Left ventricle myocardium inferior (tissue), 1 donor: Measurements from ENCODE around the gene RNF169. TPM values are rescaled to one million over a fixed set of nuclear protein-coding genes. Genes with fewer than 3 reads are reported as not detected.

Experiments
- DNase-seq: peaks from one replicate; pipeline ENCODE4 v3.0.0-alpha.2; 2020
- H3K27ac ChIP-seq: fragments of 200-600 bp; replicated peaks from 2 replicates; pipeline ENCODE4 v1.8.0; 2021
- H3K27me3 ChIP-seq: fragments of 200-600 bp; 2 replicates; pipeline ENCODE4 v1.8.0; 2021; ENCODE audit warnings: low read depth
- H3K36me3 ChIP-seq: fragments of 200-600 bp; 2 replicates; pipeline ENCODE4 v1.8.0; 2021
- H3K4me1 ChIP-seq: fragments of 200-600 bp; 2 replicates; pipeline ENCODE4 v1.8.0; 2021
- H3K4me3 ChIP-seq: fragments of 200-600 bp; 2 replicates; pipeline ENCODE4 v1.8.0; 2021; ENCODE audit warnings: mild to moderate bottlenecking, moderate library complexity
- H3K9me3 ChIP-seq: fragments of 200-600 bp; replicated peaks from 2 replicates; pipeline ENCODE4 v1.8.0; 2021
- intact Hi-C: fragments of 100-400 bp; cut with micrococcal nuclease; formaldehyde crosslinking; loops from one replicate; pipeline ENCODE4 v1.11.0; 2022
- total RNA-seq: library from RNA; stranded (reverse); fragmentation: NEBNext Ultra II Directional; extraction: Animal tissue kit (Norgen Biotek cat#: 25700); gene quantifications from one replicate; pipeline ENCODE4 v1.2.1, GENCODE V29; 2021
- TF ChIP-seq, protein P1 (sequence below): fragments of 200-600 bp; IDR thresholded peaks from 2 replicates; pipeline ENCODE4 v1.8.0; 2021; ENCODE audit warnings: antibody characterized with exemption, mild to moderate bottlenecking, borderline replicate concordance
- donor health status: DM: no; HTN: yes; CAD: no; lungs with severe emphysema.

The RNF169 gene
- total RNA-seq, 1 donor from 2014 or later: 9.6 TPM

DNA sequence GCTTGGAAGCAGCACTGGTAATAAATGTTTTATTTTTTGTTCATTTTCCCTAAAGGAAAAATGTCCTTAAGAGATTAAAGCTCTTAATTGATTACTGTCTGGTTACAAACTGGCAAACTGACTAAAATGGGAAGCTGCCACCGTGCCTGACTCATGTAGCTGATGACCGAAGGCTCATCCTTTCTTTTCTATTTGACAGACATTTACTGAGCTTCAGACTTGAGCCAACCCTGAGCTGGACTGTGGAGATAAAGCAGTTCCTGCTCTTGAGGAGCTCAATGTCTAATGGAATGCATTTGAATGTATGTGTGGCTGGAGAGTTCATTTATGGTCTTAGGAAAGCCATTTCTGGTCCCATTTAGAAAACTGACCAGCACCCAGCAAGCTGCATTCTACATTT, 91.3 kb downstream of the RNF169 start:
- peaks cover 58% of the 10 kb centered on the region for H3K36me3 ChIP-seq

DNA sequence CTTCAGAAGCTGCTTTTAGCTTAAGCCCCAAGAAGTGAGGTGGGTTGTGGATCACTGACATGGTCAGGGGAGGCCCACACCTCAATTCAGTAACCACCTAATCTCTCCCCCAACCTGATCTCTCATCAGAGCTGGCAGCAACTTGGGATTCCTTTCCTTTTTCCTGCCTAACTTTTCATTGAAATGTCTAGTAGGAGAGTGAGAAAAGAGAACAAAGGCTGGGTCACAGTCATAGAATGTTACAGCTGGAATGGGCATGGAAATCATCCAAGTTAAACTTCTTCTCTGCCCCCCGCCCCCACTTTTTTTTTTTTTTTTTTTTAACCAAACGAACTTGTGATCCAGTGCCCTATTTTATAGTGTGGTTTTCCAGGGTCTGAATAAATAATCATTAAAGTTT, 91.8 kb downstream of the RNF169 start:
- H3K4me3 ChIP-seq: no peak overlapping the region
- H3K27me3 ChIP-seq: no peaks in the 10 kb centered on the region
- TF ChIP-seq, protein P1, sequence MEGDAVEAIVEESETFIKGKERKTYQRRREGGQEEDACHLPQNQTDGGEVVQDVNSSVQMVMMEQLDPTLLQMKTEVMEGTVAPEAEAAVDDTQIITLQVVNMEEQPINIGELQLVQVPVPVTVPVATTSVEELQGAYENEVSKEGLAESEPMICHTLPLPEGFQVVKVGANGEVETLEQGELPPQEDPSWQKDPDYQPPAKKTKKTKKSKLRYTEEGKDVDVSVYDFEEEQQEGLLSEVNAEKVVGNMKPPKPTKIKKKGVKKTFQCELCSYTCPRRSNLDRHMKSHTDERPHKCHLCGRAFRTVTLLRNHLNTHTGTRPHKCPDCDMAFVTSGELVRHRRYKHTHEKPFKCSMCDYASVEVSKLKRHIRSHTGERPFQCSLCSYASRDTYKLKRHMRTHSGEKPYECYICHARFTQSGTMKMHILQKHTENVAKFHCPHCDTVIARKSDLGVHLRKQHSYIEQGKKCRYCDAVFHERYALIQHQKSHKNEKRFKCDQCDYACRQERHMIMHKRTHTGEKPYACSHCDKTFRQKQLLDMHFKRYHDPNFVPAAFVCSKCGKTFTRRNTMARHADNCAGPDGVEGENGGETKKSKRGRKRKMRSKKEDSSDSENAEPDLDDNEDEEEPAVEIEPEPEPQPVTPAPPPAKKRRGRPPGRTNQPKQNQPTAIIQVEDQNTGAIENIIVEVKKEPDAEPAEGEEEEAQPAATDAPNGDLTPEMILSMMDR: no peak
- H3K4me1 ChIP-seq: peaks cover 16% of the 10 kb centered on the region
- intact Hi-C loops: no loop called here
- peaks cover 58% of the 10 kb centered on the region for H3K36me3 ChIP-seq
- DNase-seq: no peak
- H3K9me3 ChIP-seq: no peaks in the 10 kb centered on the region
- H3K27ac ChIP-seq: no peak overlapping the region

More for the DNA sequence above, 91.3 kb downstream of the RNF169 start:
- Histone ChIP-seq H3K27ac (no peak overlapping the region), H3K27me3 (no peaks in the 10 kb centered on the region), H3K4me1 (peaks cover 11% of the 10 kb centered on the region), H3K4me3 (no peak overlapping the region), H3K9me3 (no peaks in the 10 kb centered on the region)
- intact Hi-C loops: no loop called here
- TF ChIP-seq, protein P1: no peak
- no peak for DNase-seq

DNA sequence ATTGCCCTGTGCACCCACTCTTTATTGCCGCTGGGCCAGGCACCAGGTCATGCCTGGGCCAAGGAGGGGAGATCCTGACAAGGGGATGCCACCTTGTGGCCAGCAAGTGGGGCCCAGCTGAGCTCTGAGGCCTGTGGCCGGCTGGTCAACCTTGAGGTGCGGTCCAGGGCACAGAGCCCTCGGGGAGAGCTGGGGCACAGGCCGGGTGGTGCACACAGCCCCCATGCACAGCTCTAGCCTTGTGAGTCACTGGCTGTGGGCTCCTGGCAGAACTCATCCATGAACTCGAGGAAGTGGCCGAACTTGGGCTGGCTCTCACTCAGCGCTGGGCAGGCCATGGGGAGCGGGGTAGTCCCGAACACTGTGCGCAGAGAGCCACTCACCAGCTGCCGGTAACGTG, 94.3 kb downstream of the RNF169 start:
- Histone ChIP-seq H3K9me3 (no peaks in the 10 kb centered on the region), H3K36me3 (peaks cover 55% of the 10 kb centered on the region), H3K4me3 (no peak overlapping the region), H3K27me3 (no peaks in the 10 kb centered on the region), H3K4me1 (peaks cover 16% of the 10 kb centered on the region), H3K27ac (no peak overlapping the region)
- TF ChIP-seq, protein P1: no peak
- intact Hi-C loops: no loop called here
- DNase-seq: no peak

DNA sequence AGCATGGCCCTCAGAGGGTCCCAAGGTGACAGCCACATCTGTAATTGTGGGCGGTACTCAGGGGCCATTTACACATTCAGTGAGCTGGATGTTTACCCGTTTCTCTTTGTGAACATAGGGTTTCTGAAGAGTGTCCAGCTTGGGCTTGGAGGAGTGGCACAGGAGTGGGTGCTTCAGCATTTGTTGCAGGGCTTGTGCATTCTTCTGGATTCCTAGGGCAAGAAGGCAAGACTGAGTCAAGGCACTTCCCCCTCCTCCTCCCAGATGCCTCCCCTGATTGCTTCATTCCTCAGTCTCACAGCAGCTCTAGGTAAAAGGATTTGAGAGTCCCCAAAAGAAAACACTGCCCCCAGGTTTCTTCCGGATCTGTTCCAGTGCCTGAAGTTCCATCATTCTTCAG, 95.4 kb downstream of the RNF169 start:
- H3K9me3 ChIP-seq: no peaks in the 10 kb centered on the region
- H3K36me3 ChIP-seq: peaks cover 58% of the 10 kb centered on the region
- H3K4me1 ChIP-seq: peaks cover 8% of the 10 kb centered on the region
- TF ChIP-seq, protein P1: no peak
- DNase-seq: no peak
- intact Hi-C loops: no loop called here
- H3K4me3 ChIP-seq: no peak overlapping the region
- H3K27ac ChIP-seq: no peak overlapping the region
- no peaks in the 10 kb centered on the region for H3K27me3 ChIP-seq

DNA sequence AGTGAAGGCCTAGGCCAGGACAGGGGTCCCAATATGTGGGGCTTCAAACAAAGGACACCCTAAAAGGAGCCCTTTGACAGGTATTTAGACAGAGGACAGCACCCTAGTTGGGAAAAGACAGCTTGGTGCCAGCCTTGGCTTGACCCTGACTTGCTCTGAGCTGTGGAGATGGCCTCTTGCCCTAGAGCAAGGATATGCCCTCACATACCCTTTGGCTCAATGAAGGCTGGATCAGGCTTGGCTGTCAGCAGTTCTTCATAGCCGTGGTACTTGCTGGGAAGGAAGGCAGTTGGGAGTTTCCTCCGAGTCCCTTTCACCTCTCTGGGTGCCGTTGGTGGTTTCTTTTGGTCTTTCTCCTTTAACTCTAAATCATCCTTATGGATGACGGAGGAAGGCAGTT, 96.2 kb downstream of the RNF169 start:
- H3K27me3 ChIP-seq: no peaks in the 10 kb centered on the region
- TF ChIP-seq, protein P1: no peak
- intact Hi-C loops: no loop called here
- no peak overlapping the region for H3K4me3 ChIP-seq
- peaks cover 58% of the 10 kb centered on the region for H3K36me3 ChIP-seq
- H3K9me3 ChIP-seq: no peaks in the 10 kb centered on the region
- no peak overlapping the region for H3K27ac ChIP-seq
- peaks cover 8% of the 10 kb centered on the region for H3K4me1 ChIP-seq
- DNase-seq: no peak
